Common myeloid progenitor, CD34-positive (primary cell): ENCODE results near the gene TRIM66.

ENCODE experiments used
- CTCF ChIA-PET: fragments of 350-600 bp; sonication (Branson Sonifier 250); formaldehyde crosslinking; loops from one replicate; lab custom pipeline; 2021; ENCODE audit warnings: antibody characterized with exemption; lab: Charles Lee
- POLR2A ChIA-PET: fragments of 350-600 bp; sonication (Branson Sonifier 250); formaldehyde crosslinking; loops from one replicate; lab custom pipeline; 2021; ENCODE audit warnings: antibody characterized with exemption; lab: Charles Lee
- DNase-seq, 3 donors: peaks; one replicate each; pipeline versions ENCODE4 v3.0.0 to v3.0.0-alpha.2; 2013
- H3K27ac ChIP-seq, 2 experiments: 1 replicate in 1 of 2; 2 replicates in 1 of 2; pipeline ENCODE4 v1.7.0; 2013; ENCODE audit warnings: inconsistent platforms in 2 of 2, low read length in 2 of 2, mild to moderate bottlenecking in 2 of 2, low read depth in 1 of 2, moderate library complexity in 1 of 2; ENCODE audit not compliant: severe bottlenecking in 2 of 2, insufficient read depth in 1 of 2, poor library complexity in 1 of 2
- H3K27me3 ChIP-seq, 5 experiments: replicated peaks in 2 of 5; 1 replicate in 3 of 5; 2 replicates in 2 of 5; pipeline versions ENCODE4 v1.6.1 to v1.7.0; 2013; ENCODE audit warnings: low read length in 4 of 5, mild to moderate bottlenecking in 2 of 5, moderate library complexity in 2 of 5, inconsistent platforms in 1 of 5; ENCODE audit not compliant: insufficient read depth in 5 of 5, control insufficient read depth in 4 of 5
- H3K36me3 ChIP-seq, 4 experiments: 1 replicate in 2 of 4; 2 replicates in 2 of 4; pipeline versions ENCODE4 v1.6.1 to v1.7.0; 2013; ENCODE audit warnings: low read length in 3 of 4, control low read depth in 1 of 4, mild to moderate bottlenecking in 1 of 4; ENCODE audit not compliant: control insufficient read depth in 4 of 4, insufficient read depth in 4 of 4
- H3K4me1 ChIP-seq, 4 experiments: 1 replicate in 3 of 4; 2 replicates in 1 of 4; pipeline versions ENCODE4 v1.6.1 to v1.7.1; 2013; ENCODE audit warnings: low read length in 3 of 4, mild to moderate bottlenecking in 3 of 4, control low read depth in 1 of 4, inconsistent platforms in 1 of 4, moderate library complexity in 1 of 4; ENCODE audit not compliant: control insufficient read depth in 4 of 4, insufficient read depth in 4 of 4; ENCODE audit errors: control extremely low read depth in 1 of 4
- H3K4me3 ChIP-seq, 7 experiments: 1 replicate in 4 of 7; 2 replicates in 3 of 7; pipeline versions ENCODE4 v1.5.1 to v1.7.0; 2013; ENCODE audit warnings: mild to moderate bottlenecking in 7 of 7, low read length in 6 of 7, moderate library complexity in 6 of 7, inconsistent platforms in 2 of 7, low read depth in 2 of 7, control low read depth in 1 of 7; ENCODE audit not compliant: insufficient read depth in 4 of 7, control insufficient read depth in 1 of 7; ENCODE audit errors: extremely low read depth in 1 of 7
- H3K9me3 ChIP-seq, 5 experiments: 1 replicate in 4 of 5; 2 replicates in 1 of 5; pipeline versions ENCODE4 v1.6.1 to v1.7.1; 2013; ENCODE audit warnings: low read length in 4 of 5, mild to moderate bottlenecking in 2 of 5, inconsistent platforms in 1 of 5, low read depth in 1 of 5, moderate library complexity in 1 of 5; ENCODE audit not compliant: control insufficient read depth in 4 of 5, insufficient read depth in 2 of 5; ENCODE audit errors: control extremely low read depth in 1 of 5
- WGBS: methylation state at CpG from one replicate; pipeline ENCODE4 v1.1.5; 2013; ENCODE audit not compliant: insufficient coverage; 5-methylcytosine and 5-hydroxymethylcytosine counted together

TRIM66 gene

DNA sequence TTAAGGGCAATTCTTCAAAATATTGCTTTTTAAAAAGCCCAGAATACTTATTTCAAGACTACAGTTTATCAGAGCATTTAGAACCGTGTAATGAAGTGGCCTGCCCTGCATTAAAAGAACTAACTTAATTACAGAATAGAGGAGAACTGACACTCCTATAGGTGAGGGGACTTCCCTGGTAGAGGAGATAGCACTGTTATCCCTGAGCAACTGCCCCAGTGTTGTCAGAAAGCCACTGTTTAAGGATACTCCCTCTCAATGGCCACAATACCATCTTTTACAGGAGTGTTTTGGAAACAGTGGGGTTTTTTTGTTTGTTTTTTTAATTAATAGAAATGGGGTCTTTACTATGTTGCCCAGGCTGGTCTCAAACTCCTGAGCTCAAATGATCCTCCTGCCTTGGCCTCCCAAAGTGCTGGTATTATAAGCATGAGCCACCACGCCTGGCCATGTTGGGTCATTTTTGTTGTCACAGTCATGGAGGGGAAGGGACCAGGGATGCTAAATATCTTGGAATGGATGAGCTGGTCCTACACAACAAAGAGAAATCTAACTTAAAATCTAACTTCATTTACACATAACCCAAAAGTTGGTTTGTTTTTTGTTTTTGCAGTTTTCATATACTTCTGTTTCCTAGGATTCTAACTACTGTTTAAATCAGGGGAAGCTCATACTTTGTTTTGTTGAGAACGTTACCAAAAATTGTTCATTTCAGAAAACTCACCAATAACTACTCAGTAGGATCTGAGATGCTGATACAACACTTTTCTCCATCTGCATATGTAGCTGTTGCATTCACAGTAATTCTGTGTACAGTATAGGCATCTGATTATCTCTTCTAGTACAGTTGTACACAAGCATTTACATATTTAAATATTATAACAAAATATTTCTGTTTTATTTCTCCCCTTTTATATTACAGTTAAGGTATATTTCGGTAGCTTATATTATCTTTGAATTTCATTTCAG lies 8.2 kb upstream of the TRIM66 start:
- peaks cover 10 to 29% (median 17%) of the 10 kb centered on the region in 4 experiments for H3K4me1 ChIP-seq
- POLR2A ChIA-PET = no interaction called here
- CTCF ChIA-PET = no interaction called here
- peaks cover 3 to 19% (median 13%) of the 10 kb centered on the region in 4 experiments for H3K36me3 ChIP-seq
- no peak for DNase-seq
- WGBS = 100% methylated on average over 1 of the region's 4 CpGs
- H3K27ac ChIP-seq = no peak overlapping the region
- H3K9me3 ChIP-seq = no peaks in the 10 kb centered on the region
- no peaks in the 10 kb centered on the region for H3K27me3 ChIP-seq
- no peak overlapping the region for H3K4me3 ChIP-seq

DNA sequence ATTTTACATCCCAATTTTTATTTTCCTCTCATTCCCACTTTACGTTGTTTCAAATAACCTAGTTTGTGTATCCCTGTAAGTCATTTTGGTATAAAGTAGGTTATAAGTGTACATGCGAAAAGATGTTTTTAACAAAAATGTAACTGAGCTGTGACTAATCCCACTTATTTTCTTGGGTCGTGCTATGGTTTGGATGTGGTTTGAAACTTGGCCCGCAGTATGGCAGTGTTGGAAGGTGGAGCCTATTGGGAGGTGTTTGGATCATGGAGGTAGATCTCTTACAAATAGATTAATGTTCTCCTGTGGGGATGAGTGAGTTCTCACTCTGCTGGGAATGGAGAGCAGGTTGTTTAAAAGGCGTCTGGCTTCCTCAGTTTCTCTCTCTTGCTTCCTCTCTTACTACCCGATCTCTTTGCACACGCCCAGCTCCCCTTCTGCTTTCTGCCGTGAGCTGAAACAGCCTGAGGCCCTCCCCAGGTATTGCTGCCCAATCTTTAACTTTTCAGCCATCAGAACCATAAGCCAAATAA lies 7.3 kb upstream of the TRIM66 start:
- Histone ChIP-seq H3K4me1 (peaks cover 10 to 38% (median 18%) of the 10 kb centered on the region in 4 experiments), H3K36me3 (peaks cover 3 to 25% (median 21%) of the 10 kb centered on the region in 4 experiments), H3K4me3 (peak overlapping the region in 3 of 7 experiments; percentile 71 to 94 (median 77)), H3K27ac (peak overlapping the region in 1 of 2 experiments; percentile 80), H3K9me3 (no peaks in the 10 kb centered on the region), H3K27me3 (no peaks in the 10 kb centered on the region)
- ChIA-PET CTCF (interaction anchor here (1.2 kb wide), 1 partner anchor 270 kb away, joined by 4 read pairs; no protein-coding TSS in a partner anchor), POLR2A (no interaction called here)
- DNase-seq = peak in 2 of 3 donors; percentile 11 to 13
- 96% methylated on average over 6 of the region's 8 CpGs for WGBS

DNA sequence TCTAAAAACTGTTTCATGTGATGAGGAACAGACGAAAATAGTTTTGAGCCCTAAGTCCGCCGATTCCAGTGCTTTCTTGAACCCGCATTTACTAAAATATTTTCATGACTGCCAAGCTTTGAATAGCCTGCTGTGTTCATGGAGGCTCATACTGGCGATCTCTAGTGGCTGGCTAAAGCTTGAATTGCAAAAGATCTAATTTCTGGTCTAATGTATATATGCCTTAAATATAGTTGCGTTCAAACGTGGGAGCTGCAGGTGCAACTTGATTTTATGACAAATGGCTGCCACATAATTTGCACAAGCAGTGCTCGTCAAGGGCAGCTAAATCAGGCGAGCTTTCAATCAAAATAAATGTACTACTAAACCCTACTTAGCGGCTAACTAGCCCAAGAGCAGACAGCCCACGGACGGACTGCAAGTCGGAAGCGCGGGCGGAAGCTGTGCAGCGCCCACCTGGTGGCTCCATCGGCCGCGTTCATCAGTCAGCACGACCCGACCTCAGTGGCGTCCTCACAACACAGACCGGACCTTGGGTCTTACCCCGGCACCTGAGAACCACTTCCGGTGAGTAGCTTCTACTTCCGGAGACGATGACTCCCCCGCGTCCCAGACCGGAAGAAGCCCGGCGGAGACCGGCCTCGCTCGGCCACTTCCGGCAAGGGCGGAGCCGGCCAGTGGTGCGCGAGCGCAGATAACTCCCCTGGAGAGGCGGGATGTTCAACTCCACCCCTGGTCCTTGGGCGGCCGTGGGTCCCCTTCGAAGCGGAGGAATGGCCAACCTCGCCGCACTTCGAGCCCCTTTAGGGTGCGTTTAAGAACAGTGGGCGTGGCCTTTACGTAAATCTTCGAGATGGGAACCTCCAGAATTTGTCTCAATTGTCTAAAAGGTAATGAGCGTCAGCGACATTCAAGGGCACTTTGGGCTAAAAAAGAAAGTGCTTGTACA lies 6.2 kb upstream of the TRIM66 start:
- Histone ChIP-seq H3K9me3 (no peaks in the 10 kb centered on the region), H3K4me1 (peaks cover 17 to 49% (median 29%) of the 10 kb centered on the region in 4 experiments), H3K36me3 (peaks cover 5 to 36% (median 26%) of the 10 kb centered on the region in 4 experiments), H3K4me3 (peak overlapping the region; percentile 71 to 94 (median 84)), H3K27me3 (no peaks in the 10 kb centered on the region), H3K27ac (peak overlapping the region; percentile 36 to 80)
- 4% methylated on average over 55 of the region's 56 CpGs for WGBS
- ChIA-PET POLR2A (interaction anchor here (0.8 kb wide), 1 partner anchor 884 kb away, joined by 4 read pairs; the partner anchor contains the start of gene WEE1), CTCF (interaction anchor here (0.8 to 1.2 kb wide), 2 partner anchors 11 to 271 kb away, joined by 3 to 4 read pairs; no protein-coding TSS in a partner anchor)
- peak; percentile 64 to 84 (median 80) for DNase-seq

DNA sequence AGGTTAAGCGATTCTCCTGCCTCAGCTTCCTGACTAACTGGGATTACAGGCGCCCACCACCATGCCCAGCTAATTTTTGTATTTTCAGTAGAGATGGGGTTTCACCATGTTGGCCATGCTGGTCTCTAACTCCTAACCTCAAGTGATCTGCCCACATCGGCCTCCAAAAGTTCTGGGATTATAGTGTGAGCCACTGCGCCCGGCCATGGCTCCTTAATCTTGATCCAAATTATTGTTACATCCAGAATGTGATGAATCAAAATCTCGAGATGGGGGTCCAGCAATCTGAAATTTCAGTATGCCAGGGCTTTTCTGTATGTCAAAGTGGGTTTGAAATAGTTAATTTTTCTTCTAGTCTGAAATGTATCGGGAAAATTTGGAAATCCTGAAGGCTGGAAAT lies 3.9 kb upstream of the TRIM66 start:
- ChIA-PET POLR2A (no interaction called here), CTCF (no interaction called here)
- Histone ChIP-seq H3K36me3 (peaks cover 5 to 35% (median 26%) of the 10 kb centered on the region in 4 experiments), H3K27ac (no peak overlapping the region), H3K9me3 (no peaks in the 10 kb centered on the region), H3K27me3 (no peaks in the 10 kb centered on the region), H3K4me3 (no peak overlapping the region), H3K4me1 (peaks cover 21 to 54% (median 46%) of the 10 kb centered on the region in 4 experiments)
- WGBS = 96% methylated on average over 7 of the region's 7 CpGs
- DNase-seq = no peak

DNA sequence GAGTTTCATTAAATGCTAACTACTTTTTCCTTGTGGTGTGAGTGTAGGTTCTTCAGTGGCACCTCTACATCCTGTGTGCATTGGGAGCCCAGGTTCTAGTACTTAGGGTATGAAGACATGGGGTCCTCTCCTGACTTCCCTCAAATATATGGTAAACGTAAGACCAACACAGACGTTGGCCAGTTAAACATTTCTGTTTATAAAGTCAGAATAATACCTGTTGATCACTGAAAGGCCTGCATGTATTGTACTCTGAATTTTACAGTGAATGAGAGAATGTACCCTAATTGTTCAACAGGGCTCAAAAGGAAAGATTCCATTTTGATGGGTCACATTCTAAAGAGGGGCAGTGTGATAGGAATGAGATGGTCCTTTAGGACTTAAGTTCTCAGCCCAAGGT lies 3.4 kb upstream of the TRIM66 start:
- POLR2A ChIA-PET = no interaction called here
- 90% methylated on average over 2 of the region's 2 CpGs for whole genome bisulfite sequencing
- peak overlapping the region in 1 of 2 experiments; percentile 3 for H3K27ac ChIP-seq
- CTCF ChIA-PET = no interaction called here
- no peak for DNase-seq
- no peak overlapping the region for H3K4me3 ChIP-seq
- peaks cover 5 to 35% (median 26%) of the 10 kb centered on the region in 4 experiments for H3K36me3 ChIP-seq
- H3K27me3 ChIP-seq = no peaks in the 10 kb centered on the region
- peaks cover 21 to 54% (median 46%) of the 10 kb centered on the region in 4 experiments for H3K4me1 ChIP-seq
- H3K9me3 ChIP-seq = no peaks in the 10 kb centered on the region

DNA sequence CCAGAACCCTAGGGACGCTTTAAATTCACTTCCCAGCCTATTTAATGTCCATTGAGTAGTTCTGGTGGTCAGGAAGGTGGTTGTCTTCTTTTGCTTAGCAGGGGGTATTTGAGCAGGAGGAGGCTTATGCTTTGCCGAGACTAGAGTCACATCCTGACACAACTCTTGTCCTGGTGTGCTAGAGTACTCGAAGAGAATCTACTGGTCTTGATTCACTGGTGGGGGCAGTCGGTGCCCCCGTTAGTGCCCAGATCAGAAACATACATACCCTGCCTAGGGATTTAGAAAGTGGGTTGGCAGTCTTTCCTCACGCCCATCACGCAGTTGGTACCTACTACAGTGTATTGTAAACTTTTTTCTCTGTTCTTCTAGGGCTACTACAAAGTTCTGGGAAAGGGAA lies 2.8 kb upstream of the TRIM66 start:
- Histone ChIP-seq H3K9me3 (no peaks in the 10 kb centered on the region), H3K36me3 (peaks cover 5 to 35% (median 26%) of the 10 kb centered on the region in 4 experiments), H3K4me1 (peaks cover 21 to 54% (median 46%) of the 10 kb centered on the region in 4 experiments), H3K4me3 (peak overlapping the region in 1 of 7 experiments; percentile 54), H3K27ac (peak overlapping the region in 1 of 2 experiments; percentile 3), H3K27me3 (no peaks in the 10 kb centered on the region)
- POLR2A ChIA-PET = no interaction called here
- CTCF ChIA-PET = no interaction called here
- no peak for DNase-seq
- 90% methylated on average over 4 of the region's 7 CpGs for WGBS
